ENCODE results near the gene TRIM31.

- no peak for TF ChIP-seq POLR2AphosphoS5 (IDR thresholded peaks at IDR 0.05; ENCODE audit: borderline replicate concordance, low read depth, low read length)
- TF ChIP-seq EZH2 (IDR thresholded peaks at IDR 0.05), result no peak
- no peak for TF ChIP-seq FOXP2 (optimal IDR thresholded peaks at IDR 0.05; ENCODE audit: control extremely low read depth, extremely low read length, insufficient read depth)
Observed at GRCh38 chr6:30073489-30074235, 39.2 kb downstream of the TRIM31 start.
